ENCODE measurements around the gene LIF.
"Not testable (repeated sequence)": the region's sequence is repeated elsewhere in the genome, so short reads cannot be mapped to it uniquely, and the experiment has no call there.

Gene LIF

GRCh38 chr22:30217698-30218560 is 28.6 kb downstream of the LIF start:
- no peak overlapping the region for H3K4me3 Mint-ChIP-seq
- H3K36me3 Mint-ChIP-seq = peaks cover 3% of the 10 kb centered on the region
- peaks cover 89% of the 10 kb centered on the region for H3K4me1 Mint-ChIP-seq
- H3K27ac Mint-ChIP-seq = peak overlapping the region; percentile 65
- no peaks in the 10 kb centered on the region for H3K9me3 Mint-ChIP-seq
- peaks cover 6% of the 10 kb centered on the region for H3K27me3 Mint-ChIP-seq
- CTCF ChIA-PET = no interaction called here
- DNase-seq = no peak

GRCh38 chr22:30216710-30217109 is 29.8 kb downstream of the LIF start:
- Mint-ChIP-seq H3K4me1 (peaks cover 85% of the 10 kb centered on the region), H3K36me3 (peaks cover 1% of the 10 kb centered on the region), H3K27ac (peak overlapping the region; percentile 33), H3K27me3 (peaks cover 6% of the 10 kb centered on the region), H3K4me3 (no peak overlapping the region), H3K9me3 (no peaks in the 10 kb centered on the region)
- DNase-seq = no peak
- CTCF ChIA-PET = no interaction called here

- H3K27me3 Mint-ChIP-seq, H3K4me3 Mint-ChIP-seq, DNase-seq, H3K36me3 Mint-ChIP-seq, H3K9me3 Mint-ChIP-seq: not testable (repeated sequence)
- CTCF ChIA-PET = interaction anchor here (1.2 to 2.0 kb wide), 2 partner anchors 25 to 38 kb away, joined by 4 to 7 read pairs; no protein-coding TSS in a partner anchor
- H3K27ac Mint-ChIP-seq = peak overlapping the region; percentile 33
- H3K4me1 Mint-ChIP-seq = peaks cover 84% of the 10 kb centered on the region
Measured at GRCh38 chr22:30216272-30216671, 30.3 kb downstream of the LIF start.

GRCh38 chr22:30214703-30215407 is 31.7 kb downstream of the LIF start:
- CTCF ChIA-PET = interaction anchor here (0.6 to 2.0 kb wide), 6 partner anchors 24 to 575 kb away, joined by 3 to 7 read pairs (median 4); no protein-coding TSS in a partner anchor
- DNase-seq = no peak
- peaks cover 1% of the 10 kb centered on the region for H3K36me3 Mint-ChIP-seq
- H3K4me3 Mint-ChIP-seq = no peak overlapping the region
- H3K9me3 Mint-ChIP-seq = no peaks in the 10 kb centered on the region
- H3K27me3 Mint-ChIP-seq = peaks cover 4% of the 10 kb centered on the region
- H3K4me1 Mint-ChIP-seq = peaks cover 76% of the 10 kb centered on the region
- peak overlapping the region; percentile 63 for H3K27ac Mint-ChIP-seq

GRCh38 chr22:30212996-30213441 is 33.5 kb downstream of the LIF start:
- no peak for DNase-seq
- peaks cover 75% of the 10 kb centered on the region for H3K4me1 Mint-ChIP-seq
- H3K4me3 Mint-ChIP-seq = no peak overlapping the region
- peaks cover 9% of the 10 kb centered on the region for H3K27me3 Mint-ChIP-seq
- CTCF ChIA-PET = interaction anchor here (1.3 kb wide), 1 partner anchor 105 kb away, joined by 5 read pairs; no protein-coding TSS in a partner anchor
- no peaks in the 10 kb centered on the region for H3K9me3 Mint-ChIP-seq
- no peak overlapping the region for H3K27ac Mint-ChIP-seq
- H3K36me3 Mint-ChIP-seq = no peaks in the 10 kb centered on the region

- H3K4me1 Mint-ChIP-seq = peaks cover 71% of the 10 kb centered on the region
- CTCF ChIA-PET = interaction anchor here (1.3 kb wide), 1 partner anchor 105 kb away, joined by 5 read pairs; no protein-coding TSS in a partner anchor
Measured at GRCh38 chr22:30212363-30212995, 34.1 kb downstream of the LIF start.

GRCh38 chr22:30211124-30211820 is 35.3 kb downstream of the LIF start:
- DNase-seq = no peak
- no peak overlapping the region for H3K27ac Mint-ChIP-seq
- H3K36me3 Mint-ChIP-seq = no peaks in the 10 kb centered on the region
- CTCF ChIA-PET = no interaction called here
- H3K4me1 Mint-ChIP-seq = peaks cover 65% of the 10 kb centered on the region
- no peaks in the 10 kb centered on the region for H3K9me3 Mint-ChIP-seq
- H3K4me3 Mint-ChIP-seq = no peak overlapping the region
- H3K27me3 Mint-ChIP-seq = peaks cover 9% of the 10 kb centered on the region

More at GRCh38 chr22:30212363-30212995, 34.1 kb downstream of the LIF start:
- Mint-ChIP-seq H3K27me3 (peaks cover 9% of the 10 kb centered on the region), H3K27ac (peak overlapping the region; percentile 35), H3K4me3 (no peak overlapping the region), H3K9me3 (no peaks in the 10 kb centered on the region), H3K36me3 (no peaks in the 10 kb centered on the region)
- DNase-seq = no peak

- H3K4me3 Mint-ChIP-seq = no peak overlapping the region
- H3K27me3 Mint-ChIP-seq = peaks cover 11% of the 10 kb centered on the region
- no peaks in the 10 kb centered on the region for H3K9me3 Mint-ChIP-seq
- no peak overlapping the region for H3K27ac Mint-ChIP-seq
- peaks cover 62% of the 10 kb centered on the region for H3K4me1 Mint-ChIP-seq
- CTCF ChIA-PET = no interaction called here
- DNase-seq = no peak
- no peaks in the 10 kb centered on the region for H3K36me3 Mint-ChIP-seq
Measured at GRCh38 chr22:30210235-30210909, 36.2 kb downstream of the LIF start.

- Mint-ChIP-seq H3K36me3 (no peaks in the 10 kb centered on the region), H3K9me3 (no peaks in the 10 kb centered on the region), H3K4me1 (peaks cover 54% of the 10 kb centered on the region), H3K27ac (no peak overlapping the region), H3K4me3 (no peak overlapping the region), H3K27me3 (peaks cover 12% of the 10 kb centered on the region)
- CTCF ChIA-PET = no interaction called here
- DNase-seq = no peak
Measured at GRCh38 chr22:30209642-30210041, 36.9 kb downstream of the LIF start.

- no peak for DNase-seq
- Mint-ChIP-seq H3K4me3 (no peak overlapping the region), H3K36me3 (no peaks in the 10 kb centered on the region), H3K27me3 (peaks cover 12% of the 10 kb centered on the region), H3K27ac (no peak overlapping the region), H3K4me1 (peaks cover 52% of the 10 kb centered on the region), H3K9me3 (no peaks in the 10 kb centered on the region)
- CTCF ChIA-PET = no interaction called here
Measured at GRCh38 chr22:30208631-30209603, 37.6 kb downstream of the LIF start.

GRCh38 chr22:30206944-30207343 is 39.6 kb downstream of the LIF start:
- no peaks in the 10 kb centered on the region for H3K9me3 Mint-ChIP-seq
- H3K4me1 Mint-ChIP-seq = peaks cover 38% of the 10 kb centered on the region
- no peak overlapping the region for H3K27ac Mint-ChIP-seq
- peaks cover 12% of the 10 kb centered on the region for H3K27me3 Mint-ChIP-seq
- CTCF ChIA-PET = no interaction called here
- DNase-seq = no peak
- no peaks in the 10 kb centered on the region for H3K36me3 Mint-ChIP-seq
- no peak overlapping the region for H3K4me3 Mint-ChIP-seq

GRCh38 chr22:30205281-30206115 is 41.1 kb downstream of the LIF start:
- no peak overlapping the region for H3K4me3 Mint-ChIP-seq
- peaks cover 12% of the 10 kb centered on the region for H3K27me3 Mint-ChIP-seq
- no peak overlapping the region for H3K27ac Mint-ChIP-seq
- CTCF ChIA-PET = interaction anchor here (0.6 kb wide), 1 partner anchor 14 kb away, joined by 4 read pairs; no protein-coding TSS in a partner anchor
- peaks cover 32% of the 10 kb centered on the region for H3K4me1 Mint-ChIP-seq
- DNase-seq = no peak
- H3K36me3 Mint-ChIP-seq = peaks cover 2% of the 10 kb centered on the region
- H3K9me3 Mint-ChIP-seq = peaks cover 3% of the 10 kb centered on the region
